Left forelimb (tissue), 1 donor: ENCODE measurements around the gene SIPA1L3.
A peak's percentile ranks its signal among the peaks of the same experiment; 100 is the strongest.

ENCODE experiments used
- DNase-seq: peaks from one replicate; pipeline ENCODE4 v3.0.0-alpha.2; 2018; ENCODE audit warnings: low spot score

SIPA1L3 gene

GRCh38 chr19:37979547-37980082, 72.6 kb downstream of the SIPA1L3 start:
- no peak for DNase-seq

- no peak for DNase-seq
Observed at GRCh38 chr19:37980419-37981170, 73.6 kb downstream of the SIPA1L3 start.

GRCh38 chr19:37981785-37982475, 74.9 kb downstream of the SIPA1L3 start:
- DNase-seq, result no peak

- DNase-seq, result no peak
Observed at GRCh38 chr19:37982655-37983054, 75.6 kb downstream of the SIPA1L3 start.

- no peak for DNase-seq
Observed at GRCh38 chr19:37983153-37983552, 76.1 kb downstream of the SIPA1L3 start.

- no peak for DNase-seq
Observed at GRCh38 chr19:37983916-37984315, 76.9 kb downstream of the SIPA1L3 start.

GRCh38 chr19:37986048-37986750, 79.2 kb downstream of the SIPA1L3 start:
- DNase-seq, result no peak

GRCh38 chr19:37987356-37988332, 80.6 kb downstream of the SIPA1L3 start:
- DNase-seq, result no peak

- no peak for DNase-seq
Observed at GRCh38 chr19:37988758-37989635, 82.0 kb downstream of the SIPA1L3 start.

GRCh38 chr19:37989855-37990254, 82.8 kb downstream of the SIPA1L3 start:
- no peak for DNase-seq

- DNase-seq, result no peak
Observed at GRCh38 chr19:37990362-37990761, 83.4 kb downstream of the SIPA1L3 start.

GRCh38 chr19:37991176-37991835, 84.3 kb downstream of the SIPA1L3 start:
- DNase-seq, result no peak

- no peak for DNase-seq
Observed at GRCh38 chr19:37991841-37992248, 84.8 kb downstream of the SIPA1L3 start.

GRCh38 chr19:37992761-37993160, 85.8 kb downstream of the SIPA1L3 start:
- DNase-seq, result no peak

GRCh38 chr19:37994823-37995130, 87.8 kb downstream of the SIPA1L3 start:
- DNase-seq, result no peak

- DNase-seq, result no peak
Observed at GRCh38 chr19:37995346-37995745, 88.3 kb downstream of the SIPA1L3 start.

- DNase-seq, result no peak
Observed at GRCh38 chr19:37997911-37998344, 90.9 kb downstream of the SIPA1L3 start.

GRCh38 chr19:37998801-37999308, 91.8 kb downstream of the SIPA1L3 start:
- DNase-seq, result no peak

GRCh38 chr19:37999309-38000213, 92.6 kb downstream of the SIPA1L3 start:
- peak; percentile 71 for DNase-seq
